Common myeloid progenitor, CD34-positive (primary cell): ENCODE data around the gene DHX58.

Experiments used
- CTCF ChIA-PET: fragments of 350-600 bp; sonication (Branson Sonifier 250); formaldehyde crosslinking; loops from one replicate; lab custom pipeline; 2021; ENCODE audit warnings: antibody characterized with exemption; lab: Charles Lee
- POLR2A ChIA-PET: fragments of 350-600 bp; sonication (Branson Sonifier 250); formaldehyde crosslinking; loops from one replicate; lab custom pipeline; 2021; ENCODE audit warnings: antibody characterized with exemption; lab: Charles Lee
- DNase-seq, 3 donors: peaks; one replicate each; pipeline versions ENCODE4 v3.0.0 to v3.0.0-alpha.2; 2013
- H3K27ac ChIP-seq, 2 experiments: 1 replicate in 1 of 2; 2 replicates in 1 of 2; pipeline ENCODE4 v1.7.0; 2013; ENCODE audit warnings: inconsistent platforms in 2 of 2, low read length in 2 of 2, mild to moderate bottlenecking in 2 of 2, low read depth in 1 of 2, moderate library complexity in 1 of 2; ENCODE audit not compliant: severe bottlenecking in 2 of 2, insufficient read depth in 1 of 2, poor library complexity in 1 of 2
- H3K27me3 ChIP-seq, 5 experiments: replicated peaks in 2 of 5; 1 replicate in 3 of 5; 2 replicates in 2 of 5; pipeline versions ENCODE4 v1.6.1 to v1.7.0; 2013; ENCODE audit warnings: low read length in 4 of 5, mild to moderate bottlenecking in 2 of 5, moderate library complexity in 2 of 5, inconsistent platforms in 1 of 5; ENCODE audit not compliant: insufficient read depth in 5 of 5, control insufficient read depth in 4 of 5
- H3K36me3 ChIP-seq, 4 experiments: 1 replicate in 2 of 4; 2 replicates in 2 of 4; pipeline versions ENCODE4 v1.6.1 to v1.7.0; 2013; ENCODE audit warnings: low read length in 3 of 4, control low read depth in 1 of 4, mild to moderate bottlenecking in 1 of 4; ENCODE audit not compliant: control insufficient read depth in 4 of 4, insufficient read depth in 4 of 4
- H3K4me1 ChIP-seq, 4 experiments: 1 replicate in 3 of 4; 2 replicates in 1 of 4; pipeline versions ENCODE4 v1.6.1 to v1.7.1; 2013; ENCODE audit warnings: low read length in 3 of 4, mild to moderate bottlenecking in 3 of 4, control low read depth in 1 of 4, inconsistent platforms in 1 of 4, moderate library complexity in 1 of 4; ENCODE audit not compliant: control insufficient read depth in 4 of 4, insufficient read depth in 4 of 4; ENCODE audit errors: control extremely low read depth in 1 of 4
- H3K4me3 ChIP-seq, 7 experiments: 1 replicate in 4 of 7; 2 replicates in 3 of 7; pipeline versions ENCODE4 v1.5.1 to v1.7.0; 2013; ENCODE audit warnings: mild to moderate bottlenecking in 7 of 7, low read length in 6 of 7, moderate library complexity in 6 of 7, inconsistent platforms in 2 of 7, low read depth in 2 of 7, control low read depth in 1 of 7; ENCODE audit not compliant: insufficient read depth in 4 of 7, control insufficient read depth in 1 of 7; ENCODE audit errors: extremely low read depth in 1 of 7
- H3K9me3 ChIP-seq, 5 experiments: 1 replicate in 4 of 5; 2 replicates in 1 of 5; pipeline versions ENCODE4 v1.6.1 to v1.7.1; 2013; ENCODE audit warnings: low read length in 4 of 5, mild to moderate bottlenecking in 2 of 5, inconsistent platforms in 1 of 5, low read depth in 1 of 5, moderate library complexity in 1 of 5; ENCODE audit not compliant: control insufficient read depth in 4 of 5, insufficient read depth in 2 of 5; ENCODE audit errors: control extremely low read depth in 1 of 5
- WGBS: methylation state at CpG from one replicate; pipeline ENCODE4 v1.1.5; 2013; ENCODE audit not compliant: insufficient coverage; 5-methylcytosine and 5-hydroxymethylcytosine counted together

The DHX58 gene

GRCh38 chr17:42055496-42055895 lies 57.0 kb downstream of the DHX58 start:
- Histone ChIP-seq H3K4me3 (no peak overlapping the region), H3K9me3 (no peaks in the 10 kb centered on the region), H3K27me3 (no peaks in the 10 kb centered on the region), H3K36me3 (no peaks in the 10 kb centered on the region), H3K27ac (no peak overlapping the region), H3K4me1 (peaks cover 0 to 12% (median 9%) of the 10 kb centered on the region in 4 experiments)
- CTCF ChIA-PET = interaction anchor here (0.8 to 4.1 kb wide), 9 partner anchors 10 to 64 kb away, joined by 3 to 19 read pairs (median 5); partner anchors contain the start of gene DNAJC7
- POLR2A ChIA-PET = interaction anchor here (0.6 to 1.4 kb wide), 3 partner anchors 9 to 768 kb away, joined by 3 to 4 read pairs (median 3); partner anchors contain the start of gene BECN1
- 94% methylated on average over 6 of the region's 6 CpGs for WGBS
- no peak for DNase-seq

DNA sequence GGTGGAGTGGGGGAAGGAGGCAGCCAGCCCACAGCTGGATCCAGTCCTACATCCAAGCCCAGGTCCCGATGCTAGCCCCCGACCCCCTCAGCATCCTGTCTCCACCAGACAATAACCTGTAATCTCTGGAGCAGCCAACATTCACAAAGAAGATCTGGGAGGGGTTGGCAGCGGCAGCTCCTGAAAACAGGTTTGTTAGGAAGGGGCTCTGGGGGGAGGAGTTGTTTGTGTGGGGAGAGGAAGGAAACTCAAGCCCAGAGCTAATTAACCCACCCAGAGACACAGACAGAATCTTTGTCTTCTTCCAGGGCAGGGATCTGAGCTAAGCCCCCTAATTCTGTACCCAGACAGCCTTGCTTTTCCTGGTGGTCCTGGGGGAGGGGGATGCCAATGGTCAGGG lies 57.5 kb downstream of the DHX58 start:
- H3K36me3 ChIP-seq = no peaks in the 10 kb centered on the region
- peaks cover 0 to 12% (median 6%) of the 10 kb centered on the region in 4 experiments for H3K4me1 ChIP-seq
- ChIA-PET POLR2A (interaction anchor here (1.4 kb wide), 1 partner anchor 10 kb away, joined by 3 read pairs; no protein-coding TSS in a partner anchor), CTCF (interaction anchor here (0.7 to 4.1 kb wide), 8 partner anchors 10 to 66 kb away, joined by 3 to 19 read pairs (median 5); partner anchors contain the start of genes DNAJC7 and KAT2A)
- H3K27ac ChIP-seq = no peak overlapping the region
- H3K9me3 ChIP-seq = no peaks in the 10 kb centered on the region
- no CpG with 5 or more reads among the region's 3 CpGs for WGBS
- no peak overlapping the region for H3K4me3 ChIP-seq
- H3K27me3 ChIP-seq = no peaks in the 10 kb centered on the region
- DNase-seq = no peak

- ChIA-PET CTCF (interaction anchor here (0.6 to 4.1 kb wide), 6 partner anchors 8 to 84 kb away, joined by 3 to 19 read pairs (median 3); partner anchors contain the start of genes DNAJC7 and KAT2A), POLR2A (interaction anchor here (0.6 to 1.4 kb wide), 2 partner anchors 11 to 36 kb away, joined by 3 read pairs; no protein-coding TSS in a partner anchor)
- Histone ChIP-seq H3K4me3 (no peak overlapping the region), H3K4me1 (peaks cover 0 to 19% (median 7%) of the 10 kb centered on the region in 4 experiments), H3K9me3 (no peaks in the 10 kb centered on the region), H3K27me3 (peaks cover 0 to 3% (median 0%) of the 10 kb centered on the region in 5 experiments), H3K36me3 (no peaks in the 10 kb centered on the region), H3K27ac (no peak overlapping the region)
- WGBS = 64% methylated on average over 6 of the region's 12 CpGs
- DNase-seq = no peak
Measured at GRCh38 chr17:42053731-42054500, 58.6 kb downstream of the DHX58 start.

GRCh38 chr17:42052346-42052877 lies 60.1 kb downstream of the DHX58 start:
- no peak for DNase-seq
- CTCF ChIA-PET = interaction anchor here (1.6 to 1.9 kb wide), 3 partner anchors 14 to 65 kb away, joined by 5 to 17 read pairs (median 8); no protein-coding TSS in a partner anchor
- Histone ChIP-seq H3K4me3 (no peak overlapping the region), H3K4me1 (peaks cover 0 to 19% (median 7%) of the 10 kb centered on the region in 4 experiments), H3K27ac (no peak overlapping the region), H3K9me3 (no peaks in the 10 kb centered on the region), H3K36me3 (no peaks in the 10 kb centered on the region), H3K27me3 (peaks cover 0 to 3% (median 0%) of the 10 kb centered on the region in 5 experiments)
- POLR2A ChIA-PET = no interaction called here
- 96% methylated on average over 3 of the region's 6 CpGs for WGBS

GRCh38 chr17:42051645-42052044 lies 60.9 kb downstream of the DHX58 start:
- Histone ChIP-seq H3K4me3 (no peak overlapping the region), H3K36me3 (no peaks in the 10 kb centered on the region), H3K27ac (no peak overlapping the region), H3K27me3 (peaks cover 0 to 3% (median 0%) of the 10 kb centered on the region in 5 experiments), H3K9me3 (no peaks in the 10 kb centered on the region), H3K4me1 (peaks cover 0 to 19% (median 7%) of the 10 kb centered on the region in 4 experiments)
- CTCF ChIA-PET = interaction anchor here (0.8 to 1.9 kb wide), 10 partner anchors 8 to 82 kb away, joined by 3 to 17 read pairs (median 4); no protein-coding TSS in a partner anchor
- POLR2A ChIA-PET = no interaction called here
- 99% methylated on average over 7 of the region's 7 CpGs for WGBS
- no peak for DNase-seq
